Ovary (tissue), 9 donors: ENCODE data around the gene LRIG1. TPM values are rescaled to one million over a fixed set of nuclear protein-coding genes. Genes with fewer than 3 reads are reported as not detected.

Experiments used
- DNase-seq, 5 donors: peaks; one replicate each; pipeline ENCODE4 v3.0.0-alpha.2; 2019 to 2020
- H3K27ac ChIP-seq, 2 donors: fragments of 200-600 bp; one replicate each; pipeline versions ENCODE4 v1.5.1 to v1.8.0; 2019 to 2022
- H3K27me3 ChIP-seq: fragments of 200-600 bp; one replicate; pipeline ENCODE4 v1.8.0; 2022
- H3K36me3 ChIP-seq: fragments of 200-600 bp; sonication (generic); one replicate; pipeline ENCODE4 v1.5.1; 2019
- H3K4me1 ChIP-seq: one replicate; pipeline ENCODE4 v1.8.1; 2013; ENCODE audit warnings: mild to moderate bottlenecking, moderate library complexity; ENCODE audit not compliant: insufficient read depth
- H3K4me3 ChIP-seq: fragments of 200-600 bp; sonication (generic); one replicate; pipeline ENCODE4 v1.5.1; 2017
- H3K9me3 ChIP-seq, 2 donors: fragments of 200-600 bp in 1 of 2; sonication (generic) in 1 of 2; one replicate each; pipeline versions ENCODE4 v1.5.1 to v1.8.1; 2013 to 2019; ENCODE audit warnings: mild to moderate bottlenecking in 1 of 2, moderate library complexity in 1 of 2
- CTCF ChIP-seq, 3 donors: fragments of 450-650 bp in 2 of 3; fragments of 200-600 bp in 1 of 3; IDR thresholded peaks; one replicate each; pipeline versions ENCODE4 v1.5.1 to v1.8.0; 2016 to 2022; ENCODE audit warnings: antibody characterized with exemption in 3 of 3, mild to moderate bottlenecking in 1 of 3
- EP300 ChIP-seq: sonication (generic); formaldehyde crosslinking; IDR thresholded peaks from one replicate; pipeline ENCODE4 v1.6.1; 2017; ENCODE audit warnings: antibody characterized with exemption
- POLR2A ChIP-seq: fragments of 450-650 bp; IDR thresholded peaks from one replicate; pipeline ENCODE4 v1.6.1; 2017; ENCODE audit warnings: antibody characterized with exemption, mild to moderate bottlenecking, moderate library complexity
- WGBS, 3 donors: extraction: QIAGEN DNeasy Blood & Tissue Kit in 1 of 3; methylation state at CpG; one replicate each; pipeline versions ENCODE4 v1.1.5 to v1.1.7; 2013 to 2017; 5-methylcytosine and 5-hydroxymethylcytosine counted together
- intact Hi-C, 4 donors: fragments of 100-400 bp; cut with DNase I; formaldehyde crosslinking; loops; one replicate each; pipeline versions ENCODE4 v1.11.0 to v1.15.1; 2022 to 2023
- polyA plus RNA-seq, 2 donors: library from polyadenylated mRNA; stranded (reverse); fragments of 200-250 nt in 1 of 2; fragments of 350-450 nt in 1 of 2; fragmentation: Illumina TruSeq in 1 of 2; extraction: RNeasy Lipid Tissue Mini Kit (QIAGEN cat#74804) in 1 of 2; gene quantifications; one replicate each; pipeline ENCODE4 v1.2.3, GENCODE V29; 2013 to 2014
- total RNA-seq, 7 donors: library from RNA; depleted of rRNA in 2 of 7; stranded (reverse); fragments of >200 nt in 2 of 7; fragmentation: NEBNext Ultra II Directional in 3 of 7; extraction: Animal tissue kit (Norgen Biotek cat#: 25700) in 3 of 7; gene quantifications; one replicate each; pipeline versions ENCODE4 v1.1.0 to v1.2.4, GENCODE V29; 2016 to 2023
- donor health status: DM: no; HTN: no; CAD: no; lungs with moderate emphysema.
- donor health status: DM: no; HTN: no; CAD: no.
- donor health status: Bipolar disorder and iron deficiency.
- donor health status: DM: yes; HTN: yes; CAD: no.
- donor health status: DM: no; HTN: no; CAD: no.
- donor health status: DM: yes; HTN: yes; CAD: no.

The LRIG1 gene
- total and polyA plus RNA-seq, 9 donors, result 29.1 to 64.8 (median 42.6) TPM

- Histone ChIP-seq H3K27ac (no peak overlapping the region), H3K36me3 (no peaks in the 10 kb centered on the region), H3K4me3 (no peak overlapping the region), H3K9me3 (no peaks in the 10 kb centered on the region), H3K4me1 (peaks cover 13% of the 10 kb centered on the region), H3K27me3 (no peaks in the 10 kb centered on the region)
- intact Hi-C loops, result loop anchor here in 2 of 4 donors (5.0 to 10.0 kb wide), 4 partner anchors 44 to 318 kb away; no protein-coding TSS in a partner anchor
- DNase-seq, result no peak
- no peak for TF ChIP-seq POLR2A
- TF ChIP-seq CTCF (IDR thresholded peaks at IDR 0.05), result no peak
- no peak for TF ChIP-seq EP300
These were observed 4.1 kb downstream of the LRIG1 start for GRCh38 chr3:66496746-66497145.

GRCh38 chr3:66496301-66496700, 4.5 kb downstream of the LRIG1 start:
- Histone ChIP-seq H3K27ac (no peak overlapping the region), H3K4me1 (peaks cover 13% of the 10 kb centered on the region), H3K4me3 (no peak overlapping the region), H3K9me3 (no peaks in the 10 kb centered on the region), H3K36me3 (no peaks in the 10 kb centered on the region), H3K27me3 (no peaks in the 10 kb centered on the region)
- WGBS, 3 donors, result 71 to 79% (median 77%) methylated on average over 3 of the region's 3 CpGs
- intact Hi-C loops, result loop anchor here in 2 of 4 donors (5.0 to 10.0 kb wide), 4 partner anchors 44 to 318 kb away; no protein-coding TSS in a partner anchor
- no peak for DNase-seq
- TF ChIP-seq CTCF (IDR thresholded peaks at IDR 0.05) (no peak), EP300 (no peak), POLR2A (no peak)

- 58 to 73% (median 69%) methylated on average over 3 of the region's 3 CpGs for WGBS, 3 donors
- no peak overlapping the region for H3K27ac ChIP-seq
- no peak overlapping the region for H3K4me3 ChIP-seq
- peaks cover 13% of the 10 kb centered on the region for H3K4me1 ChIP-seq
- no peak for TF ChIP-seq CTCF (IDR thresholded peaks at IDR 0.05)
- no peak for TF ChIP-seq EP300
- TF ChIP-seq POLR2A, result no peak
- intact Hi-C loops, result loop anchor here in 2 of 4 donors (5.0 to 10.0 kb wide), 4 partner anchors 43 to 319 kb away; no protein-coding TSS in a partner anchor
- H3K36me3 ChIP-seq, result no peaks in the 10 kb centered on the region
- no peaks in the 10 kb centered on the region for H3K9me3 ChIP-seq
- no peak for DNase-seq
- H3K27me3 ChIP-seq, result no peaks in the 10 kb centered on the region
These were observed 5.2 kb downstream of the LRIG1 start for GRCh38 chr3:66495668-66496045.

- intact Hi-C loops, result loop anchor here in 2 of 4 donors (5.0 to 10.0 kb wide), 4 partner anchors 43 to 320 kb away; no protein-coding TSS in a partner anchor
- DNase-seq, result no peak
- Histone ChIP-seq H3K27ac (no peak overlapping the region), H3K27me3 (no peaks in the 10 kb centered on the region), H3K4me1 (peaks cover 14% of the 10 kb centered on the region), H3K9me3 (no peaks in the 10 kb centered on the region), H3K4me3 (no peak overlapping the region), H3K36me3 (no peaks in the 10 kb centered on the region)
- 79 to 82% (median 81%) methylated on average over 7 of the region's 7 CpGs for whole genome bisulfite sequencing, 3 donors
- no peak for TF ChIP-seq CTCF (IDR thresholded peaks at IDR 0.05)
- TF ChIP-seq EP300, result no peak
- TF ChIP-seq POLR2A, result no peak
These were observed 5.7 kb downstream of the LRIG1 start for GRCh38 chr3:66494959-66495667.
